Measurements from ENCODE around the gene LGR4.

LGR4 gene

DNA sequence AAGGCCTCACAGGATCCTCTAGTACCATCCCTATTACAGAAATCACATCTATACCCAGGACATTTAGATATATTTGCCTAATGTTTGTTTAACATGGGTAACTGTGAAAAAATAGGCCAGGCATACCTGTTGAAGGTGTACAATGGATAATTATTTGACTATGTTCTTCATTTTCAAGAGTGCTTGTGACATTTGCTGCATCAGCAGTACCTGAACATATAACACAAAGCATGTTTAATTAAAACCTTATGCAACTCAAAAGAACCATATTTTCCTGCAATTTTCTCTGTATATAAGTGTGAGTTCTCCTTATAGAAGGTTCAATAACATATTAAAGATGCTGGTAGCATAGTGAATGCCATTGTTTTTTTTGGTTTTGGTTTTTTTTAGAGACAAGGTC, 101.1 kb downstream of the LGR4 start:
- Histone ChIP-seq H3K4me3 (ENCODE audit: low read length) (no peak overlapping the region), H3K9me3 (ENCODE audit: control insufficient read depth, insufficient read depth, low read length) (no peaks in the 10 kb centered on the region), H3K27ac (ENCODE audit: low read depth, low read length) (no peak overlapping the region), H3K27me3 (ENCODE audit: control insufficient read depth, low read length) (no peaks in the 10 kb centered on the region), H3K4me2 (ENCODE audit: low read length) (no peak overlapping the region), H3K4me1 (ENCODE audit: control insufficient read depth, low read length) (no peaks in the 10 kb centered on the region), H3F3A (ENCODE audit: control insufficient read depth, insufficient read depth) (no peaks in the 10 kb centered on the region), H3K9me2 (replicated peaks; ENCODE audit: control insufficient read depth, low read length) (no peaks in the 10 kb centered on the region), H3K79me2 (ENCODE audit: control insufficient read depth, low read length) (no peaks in the 10 kb centered on the region), H3K36me3 (ENCODE audit: control insufficient read depth, low read length) (no peaks in the 10 kb centered on the region), H4K20me1 (ENCODE audit: control insufficient read depth, insufficient read depth, low read depth, low read length) (no peaks in the 10 kb centered on the region)
- no peak for TF ChIP-seq EZH2phosphoT487 (IDR thresholded peaks at IDR 0.05; ENCODE audit: borderline replicate concordance, low read length)
- TF ChIP-seq, protein P1, sequence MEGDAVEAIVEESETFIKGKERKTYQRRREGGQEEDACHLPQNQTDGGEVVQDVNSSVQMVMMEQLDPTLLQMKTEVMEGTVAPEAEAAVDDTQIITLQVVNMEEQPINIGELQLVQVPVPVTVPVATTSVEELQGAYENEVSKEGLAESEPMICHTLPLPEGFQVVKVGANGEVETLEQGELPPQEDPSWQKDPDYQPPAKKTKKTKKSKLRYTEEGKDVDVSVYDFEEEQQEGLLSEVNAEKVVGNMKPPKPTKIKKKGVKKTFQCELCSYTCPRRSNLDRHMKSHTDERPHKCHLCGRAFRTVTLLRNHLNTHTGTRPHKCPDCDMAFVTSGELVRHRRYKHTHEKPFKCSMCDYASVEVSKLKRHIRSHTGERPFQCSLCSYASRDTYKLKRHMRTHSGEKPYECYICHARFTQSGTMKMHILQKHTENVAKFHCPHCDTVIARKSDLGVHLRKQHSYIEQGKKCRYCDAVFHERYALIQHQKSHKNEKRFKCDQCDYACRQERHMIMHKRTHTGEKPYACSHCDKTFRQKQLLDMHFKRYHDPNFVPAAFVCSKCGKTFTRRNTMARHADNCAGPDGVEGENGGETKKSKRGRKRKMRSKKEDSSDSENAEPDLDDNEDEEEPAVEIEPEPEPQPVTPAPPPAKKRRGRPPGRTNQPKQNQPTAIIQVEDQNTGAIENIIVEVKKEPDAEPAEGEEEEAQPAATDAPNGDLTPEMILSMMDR (IDR thresholded peaks at IDR 0.05; ENCODE audit: low read depth, low read length, poor library complexity, severe bottlenecking) = no peak

DNA sequence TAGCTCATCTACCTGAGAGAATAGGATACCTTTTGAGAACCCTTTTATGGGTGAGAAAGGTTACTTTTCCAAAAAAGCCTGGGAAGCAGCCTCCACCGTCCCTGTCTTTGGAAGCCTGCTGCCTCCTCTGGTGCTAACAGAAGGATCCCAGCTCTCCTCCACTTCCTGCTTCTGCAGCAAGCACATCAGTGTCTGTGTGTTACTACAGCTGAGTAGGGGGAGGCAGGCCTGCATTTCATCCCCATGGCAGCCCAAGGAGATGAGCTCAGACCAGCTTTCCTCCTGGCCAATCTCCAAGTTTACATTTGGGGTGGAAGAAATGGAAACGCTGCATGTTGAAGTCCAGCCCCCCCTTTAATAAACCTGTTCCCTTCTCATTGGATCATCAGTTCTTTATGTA, 102.2 kb downstream of the LGR4 start:
- Histone ChIP-seq H3K4me3 (ENCODE audit: low read length) (no peak overlapping the region), H3K9me3 (ENCODE audit: control insufficient read depth, insufficient read depth, low read length) (no peaks in the 10 kb centered on the region), H3K27ac (ENCODE audit: low read depth, low read length) (no peak overlapping the region), H4K20me1 (ENCODE audit: control insufficient read depth, insufficient read depth, low read depth, low read length) (no peaks in the 10 kb centered on the region), H3F3A (ENCODE audit: control insufficient read depth, insufficient read depth) (no peaks in the 10 kb centered on the region), H3K36me3 (ENCODE audit: control insufficient read depth, low read length) (no peaks in the 10 kb centered on the region), H3K9me2 (replicated peaks; ENCODE audit: control insufficient read depth, low read length) (no peaks in the 10 kb centered on the region), H3K4me2 (ENCODE audit: low read length) (no peak overlapping the region), H3K79me2 (ENCODE audit: control insufficient read depth, low read length) (no peaks in the 10 kb centered on the region), H3K4me1 (ENCODE audit: control insufficient read depth, low read length) (no peaks in the 10 kb centered on the region), H3K27me3 (ENCODE audit: control insufficient read depth, low read length) (no peaks in the 10 kb centered on the region)
- TF ChIP-seq, protein P1 (IDR thresholded peaks at IDR 0.05; ENCODE audit: low read depth, low read length, poor library complexity, severe bottlenecking) = no peak
- TF ChIP-seq EZH2phosphoT487 (IDR thresholded peaks at IDR 0.05; ENCODE audit: borderline replicate concordance, low read length) = no peak

DNA sequence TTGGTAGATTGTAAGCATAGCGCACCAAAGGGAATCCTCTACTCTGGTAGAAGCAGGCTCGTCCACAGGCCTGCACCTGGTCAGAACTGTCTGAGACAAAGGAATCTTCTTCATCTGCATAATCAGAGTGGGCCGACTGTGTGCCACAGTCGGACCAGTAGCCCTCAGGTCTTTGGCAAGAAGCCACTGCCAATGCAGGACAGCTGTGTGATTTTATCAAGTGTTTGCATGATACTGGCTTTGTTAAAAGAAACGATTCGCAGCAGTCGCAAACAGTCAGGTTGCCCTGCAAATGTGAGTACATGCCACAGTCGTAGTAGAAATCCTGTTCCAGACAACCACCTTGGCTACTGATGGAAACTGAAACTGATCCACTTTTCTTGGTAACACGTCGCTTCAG, 104.7 kb downstream of the LGR4 start:
- Histone ChIP-seq H4K20me1 (ENCODE audit: control insufficient read depth, insufficient read depth, low read depth, low read length) (no peaks in the 10 kb centered on the region), H3K27ac (ENCODE audit: low read depth, low read length) (no peak overlapping the region), H3K79me2 (ENCODE audit: control insufficient read depth, low read length) (peaks cover under 1% of the 10 kb centered on the region), H3K4me1 (ENCODE audit: control insufficient read depth, low read length) (peaks cover 8% of the 10 kb centered on the region), H3K27me3 (ENCODE audit: control insufficient read depth, low read length) (no peaks in the 10 kb centered on the region), H3K9me3 (ENCODE audit: control insufficient read depth, insufficient read depth, low read length) (no peaks in the 10 kb centered on the region), H3K4me2 (ENCODE audit: low read length) (no peak overlapping the region), H3K9me2 (replicated peaks; ENCODE audit: control insufficient read depth, low read length) (no peaks in the 10 kb centered on the region), H3F3A (ENCODE audit: control insufficient read depth, insufficient read depth) (no peaks in the 10 kb centered on the region), H3K4me3 (ENCODE audit: low read length) (no peak overlapping the region), H3K36me3 (ENCODE audit: control insufficient read depth, low read length) (no peaks in the 10 kb centered on the region)
- TF ChIP-seq, protein P1 (IDR thresholded peaks at IDR 0.05; ENCODE audit: low read depth, low read length, poor library complexity, severe bottlenecking) = no peak
- no peak for TF ChIP-seq EZH2phosphoT487 (IDR thresholded peaks at IDR 0.05; ENCODE audit: borderline replicate concordance, low read length)

Data from DOHH2 (cell line).